Subcutaneous adipose tissue (tissue), 4 donors: ENCODE measurements around the gene ST8SIA1. TPM values are rescaled to one million over a fixed set of nuclear protein-coding genes. Genes with fewer than 3 reads are reported as not detected.

Experiments used
- total RNA-seq, 4 donors: library from RNA; depleted of rRNA; stranded (reverse); fragments of >200 nt; gene quantifications; one replicate each; pipeline ENCODE4 v1.1.0, GENCODE V29; 2016
- TF ChIP-seq, protein P1 (sequence below): fragments of 450-650 bp; IDR thresholded peaks from one replicate; pipeline ENCODE4 v1.5.1; 2016; ENCODE audit warnings: low read depth, mild to moderate bottlenecking, control low read depth, antibody characterized with exemption, moderate library complexity

The ST8SIA1 gene
- total RNA-seq, 4 donors from 2014 or later, result 0.44 to 2.0 (median 0.98) TPM

DNA sequence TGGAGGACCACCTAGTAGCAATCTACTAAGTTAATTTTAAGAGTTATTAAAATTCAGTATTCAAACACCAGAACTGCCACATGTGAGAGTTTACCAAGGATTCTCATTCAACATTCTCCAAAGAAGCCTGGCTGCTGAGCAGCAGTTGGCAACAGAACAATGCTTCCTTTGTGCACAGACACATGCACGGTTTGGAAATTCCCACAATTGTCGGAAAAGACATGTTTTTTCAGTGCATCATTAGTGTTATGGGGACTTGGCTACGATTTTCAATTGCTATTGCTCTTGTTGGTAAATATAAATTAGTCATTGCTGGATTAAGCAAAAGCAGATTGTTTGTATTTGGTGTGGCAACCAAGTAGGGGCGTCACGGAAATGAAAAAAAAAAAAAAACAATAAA is 22.2 kb downstream of the ST8SIA1 start:
- TF ChIP-seq, protein P1, sequence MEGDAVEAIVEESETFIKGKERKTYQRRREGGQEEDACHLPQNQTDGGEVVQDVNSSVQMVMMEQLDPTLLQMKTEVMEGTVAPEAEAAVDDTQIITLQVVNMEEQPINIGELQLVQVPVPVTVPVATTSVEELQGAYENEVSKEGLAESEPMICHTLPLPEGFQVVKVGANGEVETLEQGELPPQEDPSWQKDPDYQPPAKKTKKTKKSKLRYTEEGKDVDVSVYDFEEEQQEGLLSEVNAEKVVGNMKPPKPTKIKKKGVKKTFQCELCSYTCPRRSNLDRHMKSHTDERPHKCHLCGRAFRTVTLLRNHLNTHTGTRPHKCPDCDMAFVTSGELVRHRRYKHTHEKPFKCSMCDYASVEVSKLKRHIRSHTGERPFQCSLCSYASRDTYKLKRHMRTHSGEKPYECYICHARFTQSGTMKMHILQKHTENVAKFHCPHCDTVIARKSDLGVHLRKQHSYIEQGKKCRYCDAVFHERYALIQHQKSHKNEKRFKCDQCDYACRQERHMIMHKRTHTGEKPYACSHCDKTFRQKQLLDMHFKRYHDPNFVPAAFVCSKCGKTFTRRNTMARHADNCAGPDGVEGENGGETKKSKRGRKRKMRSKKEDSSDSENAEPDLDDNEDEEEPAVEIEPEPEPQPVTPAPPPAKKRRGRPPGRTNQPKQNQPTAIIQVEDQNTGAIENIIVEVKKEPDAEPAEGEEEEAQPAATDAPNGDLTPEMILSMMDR, result no peak

DNA sequence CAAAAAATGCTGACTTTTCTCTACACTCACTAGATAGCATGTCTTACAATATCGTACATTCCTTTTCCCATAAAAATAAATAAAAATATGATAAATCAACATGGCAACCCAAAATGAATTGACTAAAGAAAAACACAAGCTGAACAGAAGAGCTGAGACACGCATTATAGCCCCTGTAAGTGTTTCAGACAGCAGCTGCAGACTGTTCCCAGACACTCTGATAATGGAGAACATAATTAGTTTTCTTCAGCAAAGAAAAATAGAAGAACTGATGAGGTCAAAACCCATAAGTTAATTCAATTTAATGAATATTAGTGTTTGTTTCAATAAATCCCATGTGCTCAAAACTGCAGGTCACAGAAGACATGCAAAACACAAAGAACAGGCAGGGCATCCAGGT is 23.8 kb downstream of the ST8SIA1 start:
- TF ChIP-seq, protein P1, result no peak

DNA sequence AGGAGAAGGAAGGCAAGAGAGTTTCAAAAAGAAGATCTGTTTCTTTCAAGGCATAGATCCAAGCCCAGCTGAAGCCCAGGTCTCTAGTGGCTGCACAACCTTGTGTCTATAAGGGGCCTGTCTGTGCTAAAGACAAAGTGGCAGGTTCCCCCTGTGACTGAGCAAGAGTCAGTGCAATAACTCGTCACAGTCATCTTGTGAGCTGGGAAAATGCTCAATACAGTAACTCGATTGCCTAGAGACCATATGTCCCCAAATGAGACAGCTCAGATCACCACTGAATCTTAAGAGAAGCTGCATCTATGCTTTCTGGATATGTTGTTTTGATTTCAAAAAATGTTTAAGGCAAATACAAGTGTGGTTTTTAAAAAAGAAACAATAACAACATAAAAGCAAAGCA is 24.2 kb downstream of the ST8SIA1 start:
- TF ChIP-seq, protein P1, result no peak

DNA sequence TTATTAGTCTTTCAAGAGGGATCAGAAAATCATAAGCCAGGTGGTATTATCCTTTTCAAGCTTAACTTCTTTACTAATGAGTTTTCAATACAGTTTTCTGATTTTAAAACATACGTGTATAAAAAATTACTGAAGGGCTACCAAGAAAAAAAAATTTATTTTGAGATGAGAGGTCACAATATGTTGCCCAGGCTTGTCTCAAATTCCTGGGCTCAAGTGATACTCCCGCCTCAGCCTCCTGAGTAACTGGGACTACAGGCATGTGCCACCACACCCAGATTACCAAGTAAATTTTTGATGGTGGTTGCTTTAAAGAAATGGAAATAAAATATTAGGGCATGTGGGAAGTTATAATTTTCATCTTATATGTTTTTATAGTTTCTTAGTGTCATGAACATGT is 26.7 kb downstream of the ST8SIA1 start:
- TF ChIP-seq, protein P1, result no peak

DNA sequence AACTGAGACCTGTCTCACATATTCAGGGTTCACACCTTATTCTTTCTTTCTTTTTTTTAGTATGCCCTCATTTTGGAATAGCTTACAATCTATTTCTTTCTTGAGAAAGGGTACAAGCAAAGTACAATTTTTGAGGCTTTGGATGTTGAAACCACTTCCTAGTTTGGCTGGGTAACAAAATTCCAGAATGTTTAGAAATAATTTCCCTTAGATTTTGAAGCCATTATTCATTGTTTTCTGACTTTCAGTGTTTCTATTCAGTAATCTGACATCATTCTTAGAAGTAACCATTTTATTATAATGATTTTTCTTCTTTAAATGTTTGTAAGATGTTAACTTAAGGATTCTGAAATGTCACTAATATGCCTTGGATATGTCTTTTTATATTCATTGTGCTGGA is 28.2 kb downstream of the ST8SIA1 start:
- TF ChIP-seq, protein P1, result no peak

DNA sequence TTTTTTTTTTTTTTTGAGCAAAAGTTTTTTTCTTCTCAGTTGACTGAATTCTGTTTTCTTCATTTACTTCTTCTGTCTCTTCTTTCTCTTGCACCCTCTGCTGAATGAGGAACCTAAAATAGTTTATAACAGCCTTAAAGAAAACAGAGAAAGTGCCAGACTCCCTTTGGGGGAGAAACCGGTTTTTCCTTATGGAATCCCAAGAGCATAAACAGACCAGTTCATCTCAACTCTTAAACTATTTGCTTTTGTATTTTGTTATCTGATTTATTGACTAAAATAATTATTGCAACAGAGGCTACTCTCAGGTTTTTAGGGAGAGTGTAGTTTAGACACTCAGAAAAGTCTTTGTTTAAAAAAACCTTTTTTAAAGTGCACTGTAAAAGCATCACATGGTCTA is 30.2 kb downstream of the ST8SIA1 start:
- TF ChIP-seq, protein P1, result no peak

DNA sequence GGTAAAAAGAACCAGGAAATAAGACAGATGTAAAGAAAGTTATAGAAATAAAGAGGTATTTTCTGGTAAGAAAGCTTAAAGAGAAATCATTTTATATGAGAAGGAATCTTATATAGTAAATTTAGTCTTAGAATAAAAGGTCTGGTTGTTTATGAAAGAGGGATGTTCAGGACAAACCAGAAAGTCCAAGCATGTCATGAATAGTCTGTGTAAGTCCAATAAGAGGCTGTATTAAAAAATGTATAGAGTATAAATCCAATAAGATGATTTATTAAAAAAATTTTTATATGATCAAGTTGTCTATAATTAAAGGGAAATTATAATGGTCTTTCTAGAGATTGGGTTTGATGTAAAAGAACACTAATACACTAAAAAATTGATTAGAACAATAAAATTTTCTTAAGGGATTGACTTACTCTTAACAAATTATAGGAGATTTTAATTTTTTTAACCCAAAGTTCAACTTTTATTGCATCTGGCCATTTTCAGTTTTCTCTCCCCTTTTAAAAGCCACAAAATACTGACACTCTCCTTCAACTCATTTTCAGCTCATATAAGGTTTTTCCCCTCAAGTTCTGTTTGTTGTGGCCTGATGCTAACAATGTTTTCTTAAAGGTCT is 35.1 kb downstream of the ST8SIA1 start:
- TF ChIP-seq, protein P1, result no peak
